WTC11 (cell line): ENCODE measurements around the gene RGL2. TPM values are rescaled to one million over a fixed set of nuclear protein-coding genes. Genes with fewer than 3 reads are reported as not detected.
"Not testable (repeated sequence)": the region's sequence is repeated elsewhere in the genome, so short reads cannot be mapped to it uniquely, and the experiment has no call there.

Source experiments
- ATAC-seq: fragments of 200-7000 bp; cut with Tn5 transposase; 2 replicates; pipeline ENCODE4 v1.10.0; 2021; ENCODE audit warnings: mild to moderate bottlenecking, moderate library complexity
- CTCF ChIA-PET: fragments of 300-600 bp; sonication (Branson Sonifier 250); formaldehyde crosslinking; loops from one replicate; lab custom pipeline; 2021; ENCODE audit warnings: antibody characterized with exemption; lab: Charles Lee
- POLR2A ChIA-PET: fragments of 350-600 bp; sonication (Branson Sonifier 250); formaldehyde crosslinking; loops from one replicate; lab custom pipeline; 2021; ENCODE audit warnings: antibody characterized with exemption; lab: Charles Lee
- DNase-seq: peaks from one replicate; pipeline ENCODE4 v3.0.0; 2021; ENCODE audit warnings: low spot score
- H3K27ac Mint-ChIP-seq: 2 replicates; pipeline ENCODE4 v1.8.0; 2021; ENCODE audit warnings: mixed read lengths
- H3K27me3 Mint-ChIP-seq: 2 replicates; pipeline ENCODE4 v1.8.0; 2021; ENCODE audit warnings: low read depth, mild to moderate bottlenecking, moderate library complexity, mixed read lengths
- H3K36me3 Mint-ChIP-seq: 2 replicates; pipeline ENCODE4 v1.8.0; 2021; ENCODE audit warnings: mixed read lengths
- H3K4me1 Mint-ChIP-seq: 2 replicates; pipeline ENCODE4 v1.8.0; 2022; ENCODE audit warnings: mixed read lengths
- H3K4me3 Mint-ChIP-seq: 2 replicates; pipeline ENCODE4 v1.8.0; 2021; ENCODE audit warnings: mild to moderate bottlenecking, moderate library complexity, mixed read lengths
- H3K9me3 Mint-ChIP-seq: 2 replicates; pipeline ENCODE4 v1.8.0; 2021; ENCODE audit warnings: mixed read lengths
- ATF1 ChIP-seq: sonication (generic); formaldehyde crosslinking; IDR thresholded peaks from 2 replicates; pipeline ENCODE4 v1.8.1; 2023; ENCODE audit warnings: mild to moderate bottlenecking, moderate library complexity, missing genetic modification reagents
- EMX1 ChIP-seq: fragments of 250-450 bp; sonication (Bioruptor Pico); IDR thresholded peaks from 2 replicates; pipeline ENCODE4 v1.8.0; 2021; ENCODE audit warnings: mild to moderate bottlenecking
- GTF2I ChIP-seq: fragments of 250-450 bp; sonication (Bioruptor Pico); conservative IDR thresholded peaks from 2 replicates; pipeline ENCODE4 v1.4.0; 2021; ENCODE audit warnings: mild to moderate bottlenecking
- JAZF1 ChIP-seq: fragments of 250-450 bp; sonication (Bioruptor Pico); IDR thresholded peaks from 2 replicates; pipeline ENCODE4 v1.9.0; 2021; ENCODE audit warnings: moderate library complexity, mild to moderate bottlenecking, inconsistent platforms
- MYBL2 ChIP-seq: sonication (generic); formaldehyde crosslinking; IDR thresholded peaks from 2 replicates; pipeline ENCODE4 v1.8.1; 2023; ENCODE audit warnings: mild to moderate bottlenecking, moderate library complexity, missing genetic modification reagents
- NR2C2 ChIP-seq: sonication (generic); formaldehyde crosslinking; IDR thresholded peaks from 2 replicates; pipeline ENCODE4 v1.8.0; 2022; ENCODE audit warnings: mild to moderate bottlenecking, missing genetic modification reagents
- NR3C1 ChIP-seq: sonication (generic); formaldehyde crosslinking; conservative IDR thresholded peaks from 2 replicates; pipeline ENCODE4 v1.8.1; 2023; ENCODE audit warnings: low read depth, mild to moderate bottlenecking, missing genetic modification reagents
- RORB ChIP-seq: fragments of 250-450 bp; sonication (Bioruptor Pico); IDR thresholded peaks from 2 replicates; pipeline ENCODE4 v1.9.0; 2021; ENCODE audit warnings: mild to moderate bottlenecking
- ZNF138 ChIP-seq: sonication (generic); formaldehyde crosslinking; conservative IDR thresholded peaks from 2 replicates; pipeline ENCODE4 v1.8.1; 2022; ENCODE audit warnings: mild to moderate bottlenecking, moderate library complexity, missing genetic modification reagents
- ZNF219 ChIP-seq: sonication (generic); formaldehyde crosslinking; IDR thresholded peaks from 2 replicates; pipeline ENCODE4 v1.8.0; 2023; ENCODE audit warnings: missing genetic modification reagents, mild to moderate bottlenecking, borderline replicate concordance
- ZNF396 ChIP-seq: fragments of 250-450 bp; sonication (Bioruptor Pico); IDR thresholded peaks from 2 replicates; pipeline ENCODE4 v1.8.0; 2021; ENCODE audit warnings: mild to moderate bottlenecking, moderate library complexity, borderline replicate concordance
- total RNA-seq: library from RNA; stranded (reverse); gene quantifications from 3 replicates; pipeline ENCODE4 v1.2.3, GENCODE V29; 2021
- TF ChIP-seq, protein P1 (sequence below): sonication (generic); formaldehyde crosslinking; IDR thresholded peaks from 2 replicates; pipeline ENCODE4 v1.8.0; 2023; ENCODE audit warnings: missing genetic modification reagents
- TF ChIP-seq, protein P2 (sequence below): sonication (generic); formaldehyde crosslinking; IDR thresholded peaks from 2 replicates; pipeline ENCODE4 v1.8.1; 2022; ENCODE audit warnings: mild to moderate bottlenecking, moderate library complexity, missing genetic modification reagents
- TF ChIP-seq, protein P3 (sequence below): fragments of 250-450 bp; sonication (Bioruptor Pico); IDR thresholded peaks from 2 replicates; pipeline ENCODE4 v1.9.0; 2021; ENCODE audit warnings: moderate library complexity, mild to moderate bottlenecking, inconsistent platforms, borderline replicate concordance
- TF ChIP-seq, protein P4 (sequence below): fragments of 250-450 bp; sonication (Bioruptor Pico); IDR thresholded peaks from 2 replicates; pipeline ENCODE4 v1.8.0; 2021; ENCODE audit warnings: mild to moderate bottlenecking
- TF ChIP-seq, protein P5 (sequence below): sonication (generic); formaldehyde crosslinking; IDR thresholded peaks from 2 replicates; pipeline ENCODE4 v1.8.1; 2023; ENCODE audit warnings: mild to moderate bottlenecking, missing genetic modification reagents, moderate library complexity
- TF ChIP-seq, protein P6 (sequence below): sonication (generic); formaldehyde crosslinking; IDR thresholded peaks from 2 replicates; pipeline ENCODE4 v1.8.1; 2023; ENCODE audit warnings: mild to moderate bottlenecking, missing genetic modification reagents
- TF ChIP-seq, protein P7 (sequence below): sonication (generic); formaldehyde crosslinking; IDR thresholded peaks from 2 replicates; pipeline ENCODE4 v1.8.1; 2023; ENCODE audit warnings: mild to moderate bottlenecking, missing genetic modification reagents
- TF ChIP-seq, protein P8 (sequence below): sonication (generic); formaldehyde crosslinking; IDR thresholded peaks from 2 replicates; pipeline ENCODE4 v1.8.0; 2022; ENCODE audit warnings: mild to moderate bottlenecking, missing genetic modification reagents
- TF ChIP-seq, protein P9 (sequence below): fragments of 250-450 bp; sonication (Bioruptor Pico); conservative IDR thresholded peaks from 2 replicates; pipeline ENCODE4 v1.9.0; 2021; ENCODE audit warnings: mild to moderate bottlenecking

RGL2 gene
- total RNA-seq, 1 experiment from 2014 or later = 77.1 TPM

DNA sequence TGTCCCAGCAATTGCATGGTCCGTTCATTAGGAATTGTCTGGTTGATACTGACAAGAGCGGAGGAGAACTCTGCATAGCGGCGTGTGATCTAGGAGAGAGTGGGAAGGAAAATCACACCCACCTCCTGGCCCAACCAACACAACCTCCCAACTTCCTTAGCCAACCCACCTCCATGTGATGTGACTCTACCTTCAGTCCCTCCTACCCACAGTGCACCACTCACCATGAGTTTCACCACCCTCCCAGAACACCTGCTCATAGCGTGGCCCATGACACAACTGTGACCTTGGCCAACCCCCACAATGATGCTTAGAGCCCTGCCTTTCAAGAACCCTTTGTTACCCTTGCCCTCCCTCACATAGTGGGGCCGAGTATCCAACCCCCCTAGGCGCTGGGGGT, 34.7 kb downstream of the RGL2 start:
- H3K4me1 Mint-ChIP-seq = no peaks in the 10 kb centered on the region
- no peak overlapping the region for H3K4me3 Mint-ChIP-seq
- ATAC-seq = no peak
- no peak for DNase-seq
- no peak overlapping the region for H3K27ac Mint-ChIP-seq
- no peaks in the 10 kb centered on the region for H3K9me3 Mint-ChIP-seq
- H3K27me3 Mint-ChIP-seq = no peaks in the 10 kb centered on the region
- peaks cover 62% of the 10 kb centered on the region for H3K36me3 Mint-ChIP-seq
- POLR2A ChIA-PET = interaction anchor here (1.2 kb wide), 1 partner anchor 8 kb away, joined by 5 read pairs; the partner anchor contains the start of genes RPS18 and VPS52
- no peak for TF ChIP-seq EMX1 (CRISPR knock-in tag)
- TF ChIP-seq RORB (CRISPR knock-in tag) = no peak
- TF ChIP-seq ZNF138 (CRISPR knock-in tag) = no peak
- CTCF ChIA-PET = interaction anchor here (1.0 to 1.2 kb wide), 2 partner anchors 13 to 66 kb away, joined by 3 to 4 read pairs; partner anchors contain the start of gene B3GALT4

DNA sequence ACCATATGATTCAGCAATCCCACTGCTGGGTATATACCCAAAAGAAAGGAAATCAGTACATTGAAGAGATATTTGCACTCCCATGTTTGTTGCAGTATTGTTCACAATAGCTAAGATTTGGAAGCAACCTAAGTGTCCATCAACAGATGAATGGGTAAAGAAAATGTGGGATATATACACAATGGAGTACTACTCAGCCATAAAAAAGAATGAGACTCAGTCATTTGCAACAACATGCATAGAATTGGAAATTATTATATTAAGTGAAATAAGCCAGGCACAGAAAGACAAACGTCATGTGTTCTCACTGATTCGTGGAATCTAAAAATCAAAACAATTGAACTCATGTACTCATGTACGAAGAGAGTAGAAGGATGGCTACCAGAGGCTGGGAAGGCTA, 36.3 kb downstream of the RGL2 start:
- peaks cover 58% of the 10 kb centered on the region for H3K36me3 Mint-ChIP-seq
- POLR2A ChIA-PET, DNase-seq, H3K27ac Mint-ChIP-seq, H3K4me1 Mint-ChIP-seq, CTCF ChIA-PET, H3K4me3 Mint-ChIP-seq, ATAC-seq, H3K9me3 Mint-ChIP-seq, H3K27me3 Mint-ChIP-seq: not testable (repeated sequence)

DNA sequence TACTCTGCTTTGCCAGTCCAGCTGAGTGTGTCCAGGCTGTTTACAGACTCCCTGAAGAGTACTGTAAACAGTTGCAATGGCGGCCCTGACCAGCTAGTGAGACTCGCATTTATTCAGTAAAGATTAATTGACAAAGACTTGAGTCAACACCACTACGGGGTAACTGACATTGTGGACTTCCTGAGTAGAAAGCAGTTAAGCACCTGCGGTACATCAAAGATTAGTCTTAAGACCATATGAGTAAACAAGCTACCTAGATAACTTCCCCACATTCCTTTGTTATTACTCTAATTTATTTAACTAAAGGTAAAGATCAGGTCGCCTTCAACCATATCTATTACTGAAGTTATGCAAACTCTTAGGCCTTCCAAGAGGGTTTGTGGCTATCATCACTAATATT, 39.7 kb downstream of the RGL2 start:
- POLR2A ChIA-PET = no interaction called here
- no peak overlapping the region for H3K4me3 Mint-ChIP-seq
- DNase-seq (no peak), ATAC-seq (no peak)
- H3K4me1 Mint-ChIP-seq = no peaks in the 10 kb centered on the region
- H3K27ac Mint-ChIP-seq = no peak overlapping the region
- CTCF ChIA-PET = no interaction called here
- no peaks in the 10 kb centered on the region for H3K27me3 Mint-ChIP-seq
- no peaks in the 10 kb centered on the region for H3K9me3 Mint-ChIP-seq
- peaks cover 50% of the 10 kb centered on the region for H3K36me3 Mint-ChIP-seq
- TF ChIP-seq MYBL2 = no peak
- TF ChIP-seq GTF2I (CRISPR knock-in tag) = no peak
- TF ChIP-seq, protein P1, sequence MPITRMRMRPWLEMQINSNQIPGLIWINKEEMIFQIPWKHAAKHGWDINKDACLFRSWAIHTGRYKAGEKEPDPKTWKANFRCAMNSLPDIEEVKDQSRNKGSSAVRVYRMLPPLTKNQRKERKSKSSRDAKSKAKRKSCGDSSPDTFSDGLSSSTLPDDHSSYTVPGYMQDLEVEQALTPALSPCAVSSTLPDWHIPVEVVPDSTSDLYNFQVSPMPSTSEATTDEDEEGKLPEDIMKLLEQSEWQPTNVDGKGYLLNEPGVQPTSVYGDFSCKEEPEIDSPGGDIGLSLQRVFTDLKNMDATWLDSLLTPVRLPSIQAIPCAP (CRISPR knock-in tag) = no peak
- no peak for TF ChIP-seq NR2C2
- TF ChIP-seq, protein P2, sequence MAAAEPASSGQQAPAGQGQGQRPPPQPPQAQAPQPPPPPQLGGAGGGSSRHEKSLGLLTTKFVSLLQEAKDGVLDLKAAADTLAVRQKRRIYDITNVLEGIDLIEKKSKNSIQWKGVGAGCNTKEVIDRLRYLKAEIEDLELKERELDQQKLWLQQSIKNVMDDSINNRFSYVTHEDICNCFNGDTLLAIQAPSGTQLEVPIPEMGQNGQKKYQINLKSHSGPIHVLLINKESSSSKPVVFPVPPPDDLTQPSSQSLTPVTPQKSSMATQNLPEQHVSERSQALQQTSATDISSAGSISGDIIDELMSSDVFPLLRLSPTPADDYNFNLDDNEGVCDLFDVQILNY = no peak
- no peak for TF ChIP-seq ATF1
- TF ChIP-seq ZNF219 (CRISPR knock-in tag) = no peak
- TF ChIP-seq ZNF396 = no peak
- TF ChIP-seq, protein P3, sequence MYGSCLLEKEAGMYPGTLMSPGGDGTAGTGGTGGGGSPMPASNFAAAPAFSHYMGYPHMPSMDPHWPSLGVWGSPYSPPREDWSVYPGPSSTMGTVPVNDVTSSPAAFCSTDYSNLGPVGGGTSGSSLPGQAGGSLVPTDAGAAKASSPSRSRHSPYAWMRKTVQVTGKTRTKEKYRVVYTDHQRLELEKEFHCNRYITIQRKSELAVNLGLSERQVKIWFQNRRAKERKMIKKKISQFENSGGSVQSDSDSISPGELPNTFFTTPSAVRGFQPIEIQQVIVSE (CRISPR knock-in tag) = no peak
- TF ChIP-seq, protein P4, sequence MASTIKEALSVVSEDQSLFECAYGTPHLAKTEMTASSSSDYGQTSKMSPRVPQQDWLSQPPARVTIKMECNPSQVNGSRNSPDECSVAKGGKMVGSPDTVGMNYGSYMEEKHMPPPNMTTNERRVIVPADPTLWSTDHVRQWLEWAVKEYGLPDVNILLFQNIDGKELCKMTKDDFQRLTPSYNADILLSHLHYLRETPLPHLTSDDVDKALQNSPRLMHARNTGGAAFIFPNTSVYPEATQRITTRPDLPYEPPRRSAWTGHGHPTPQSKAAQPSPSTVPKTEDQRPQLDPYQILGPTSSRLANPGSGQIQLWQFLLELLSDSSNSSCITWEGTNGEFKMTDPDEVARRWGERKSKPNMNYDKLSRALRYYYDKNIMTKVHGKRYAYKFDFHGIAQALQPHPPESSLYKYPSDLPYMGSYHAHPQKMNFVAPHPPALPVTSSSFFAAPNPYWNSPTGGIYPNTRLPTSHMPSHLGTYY = no peak
- no peak for TF ChIP-seq NR3C1 (CRISPR knock-in tag)
- TF ChIP-seq JAZF1 = no peak
- TF ChIP-seq, protein P5, sequence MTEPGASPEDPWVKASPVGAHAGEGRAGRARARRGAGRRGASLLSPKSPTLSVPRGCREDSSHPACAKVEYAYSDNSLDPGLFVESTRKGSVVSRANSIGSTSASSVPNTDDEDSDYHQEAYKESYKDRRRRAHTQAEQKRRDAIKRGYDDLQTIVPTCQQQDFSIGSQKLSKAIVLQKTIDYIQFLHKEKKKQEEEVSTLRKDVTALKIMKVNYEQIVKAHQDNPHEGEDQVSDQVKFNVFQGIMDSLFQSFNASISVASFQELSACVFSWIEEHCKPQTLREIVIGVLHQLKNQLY (CRISPR knock-in tag) = no peak
- TF ChIP-seq, protein P6, sequence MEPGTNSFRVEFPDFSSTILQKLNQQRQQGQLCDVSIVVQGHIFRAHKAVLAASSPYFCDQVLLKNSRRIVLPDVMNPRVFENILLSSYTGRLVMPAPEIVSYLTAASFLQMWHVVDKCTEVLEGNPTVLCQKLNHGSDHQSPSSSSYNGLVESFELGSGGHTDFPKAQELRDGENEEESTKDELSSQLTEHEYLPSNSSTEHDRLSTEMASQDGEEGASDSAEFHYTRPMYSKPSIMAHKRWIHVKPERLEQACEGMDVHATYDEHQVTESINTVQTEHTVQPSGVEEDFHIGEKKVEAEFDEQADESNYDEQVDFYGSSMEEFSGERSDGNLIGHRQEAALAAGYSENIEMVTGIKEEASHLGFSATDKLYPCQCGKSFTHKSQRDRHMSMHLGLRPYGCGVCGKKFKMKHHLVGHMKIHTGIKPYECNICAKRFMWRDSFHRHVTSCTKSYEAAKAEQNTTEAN (CRISPR knock-in tag) = no peak
- TF ChIP-seq, protein P7, sequence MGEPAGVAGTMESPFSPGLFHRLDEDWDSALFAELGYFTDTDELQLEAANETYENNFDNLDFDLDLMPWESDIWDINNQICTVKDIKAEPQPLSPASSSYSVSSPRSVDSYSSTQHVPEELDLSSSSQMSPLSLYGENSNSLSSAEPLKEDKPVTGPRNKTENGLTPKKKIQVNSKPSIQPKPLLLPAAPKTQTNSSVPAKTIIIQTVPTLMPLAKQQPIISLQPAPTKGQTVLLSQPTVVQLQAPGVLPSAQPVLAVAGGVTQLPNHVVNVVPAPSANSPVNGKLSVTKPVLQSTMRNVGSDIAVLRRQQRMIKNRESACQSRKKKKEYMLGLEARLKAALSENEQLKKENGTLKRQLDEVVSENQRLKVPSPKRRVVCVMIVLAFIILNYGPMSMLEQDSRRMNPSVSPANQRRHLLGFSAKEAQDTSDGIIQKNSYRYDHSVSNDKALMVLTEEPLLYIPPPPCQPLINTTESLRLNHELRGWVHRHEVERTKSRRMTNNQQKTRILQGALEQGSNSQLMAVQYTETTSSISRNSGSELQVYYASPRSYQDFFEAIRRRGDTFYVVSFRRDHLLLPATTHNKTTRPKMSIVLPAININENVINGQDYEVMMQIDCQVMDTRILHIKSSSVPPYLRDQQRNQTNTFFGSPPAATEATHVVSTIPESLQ (CRISPR knock-in tag) = no peak
- TF ChIP-seq, protein P8, sequence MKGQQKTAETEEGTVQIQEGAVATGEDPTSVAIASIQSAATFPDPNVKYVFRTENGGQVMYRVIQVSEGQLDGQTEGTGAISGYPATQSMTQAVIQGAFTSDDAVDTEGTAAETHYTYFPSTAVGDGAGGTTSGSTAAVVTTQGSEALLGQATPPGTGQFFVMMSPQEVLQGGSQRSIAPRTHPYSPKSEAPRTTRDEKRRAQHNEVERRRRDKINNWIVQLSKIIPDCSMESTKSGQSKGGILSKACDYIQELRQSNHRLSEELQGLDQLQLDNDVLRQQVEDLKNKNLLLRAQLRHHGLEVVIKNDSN = no peak
- TF ChIP-seq, protein P9, sequence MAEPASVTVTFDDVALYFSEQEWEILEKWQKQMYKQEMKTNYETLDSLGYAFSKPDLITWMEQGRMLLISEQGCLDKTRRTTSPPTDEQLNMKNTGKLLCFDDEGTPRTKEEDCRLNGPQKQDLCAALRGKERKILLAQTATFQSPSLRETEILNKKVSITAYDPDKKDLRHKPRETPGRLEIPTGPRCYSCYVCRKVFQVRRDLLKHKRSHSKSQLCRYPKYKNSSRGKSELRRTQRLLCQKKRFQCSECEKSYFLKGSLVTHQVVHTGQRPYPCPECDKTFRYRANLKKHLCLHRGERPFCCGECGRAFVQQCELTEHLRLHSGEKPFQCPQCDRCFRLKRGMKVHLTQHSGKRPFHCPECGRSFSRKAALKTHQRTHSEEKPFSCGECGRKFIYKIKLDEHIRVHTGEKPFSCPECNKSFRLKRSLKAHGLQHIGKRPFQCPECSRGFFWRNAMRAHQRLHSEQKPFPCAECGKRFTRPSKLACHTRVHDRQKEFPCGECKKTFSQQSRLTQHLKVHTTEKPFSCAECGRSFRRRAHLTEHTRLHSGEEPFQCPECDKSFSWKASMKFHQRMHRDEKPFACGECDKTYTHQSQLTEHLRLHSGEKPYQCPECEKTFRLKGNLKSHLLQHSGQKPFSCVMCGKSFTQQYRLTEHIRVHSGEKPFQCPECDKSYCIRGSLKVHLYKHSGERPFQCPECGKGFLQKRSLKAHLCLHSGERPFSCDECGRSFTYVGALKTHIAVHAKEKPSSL = no peak
